IPS DF 4.7 (cell line): Measurements from ENCODE around the gene SERPINB10.

Source experiments
- DNase-seq: peaks from one replicate; pipeline ENCODE4 v3.0.0-alpha.2; 2013; ENCODE audit warnings: low spot score; ENCODE audit errors: extremely low read depth

SERPINB10 gene

GRCh38 chr18:63947051-63947790, 39.5 kb downstream of the SERPINB10 start:
- DNase-seq = no peak

- DNase-seq = no peak
Observed at GRCh38 chr18:63949068-63949737, 41.4 kb downstream of the SERPINB10 start, which contains the start of gene HMSD. Gene HMSD, plus strand, starts transcription at chr18:63949301. Its CDS starts 4,155 bp downstream, at chr18:63953456.

GRCh38 chr18:63951302-63951705, 43.5 kb downstream of the SERPINB10 start:
- no peak for DNase-seq

- no peak for DNase-seq
Observed at GRCh38 chr18:63953811-63954210, 46.1 kb downstream of the SERPINB10 start.

- DNase-seq = no peak
Observed at GRCh38 chr18:63956755-63957154, 49.0 kb downstream of the SERPINB10 start.

GRCh38 chr18:63960891-63961290, 53.1 kb downstream of the SERPINB10 start:
- DNase-seq = no peak

- DNase-seq = no peak
Observed at GRCh38 chr18:63961435-63961980, 53.8 kb downstream of the SERPINB10 start.

GRCh38 chr18:63962137-63962536, 54.4 kb downstream of the SERPINB10 start:
- no peak for DNase-seq

- no peak for DNase-seq
Observed at GRCh38 chr18:63963615-63964256, 56.0 kb downstream of the SERPINB10 start.

GRCh38 chr18:63964908-63965307, 57.1 kb downstream of the SERPINB10 start:
- DNase-seq = no peak

- DNase-seq = no peak
Observed at GRCh38 chr18:63965716-63966330, 58.1 kb downstream of the SERPINB10 start.

GRCh38 chr18:63969942-63970808, 62.4 kb downstream of the SERPINB10 start, which contains the start of gene SERPINB8:
Gene SERPINB8, plus strand, starts transcription at chr18:63970081. Its CDS starts 8,228 bp downstream, at chr18:63978309.
- DNase-seq = no peak

- DNase-seq = no peak
Observed at GRCh38 chr18:63970809-63971205, 63.0 kb downstream of the SERPINB10 start.

- DNase-seq = no peak
Observed at GRCh38 chr18:63971320-63972001, 63.7 kb downstream of the SERPINB10 start.

GRCh38 chr18:63972002-63972376, 64.2 kb downstream of the SERPINB10 start:
- DNase-seq = no peak

GRCh38 chr18:63974991-63975390, 67.2 kb downstream of the SERPINB10 start:
- DNase-seq = no peak

GRCh38 chr18:63975628-63976027, 67.9 kb downstream of the SERPINB10 start:
- no peak for DNase-seq

- no peak for DNase-seq
Observed at GRCh38 chr18:63977040-63977439, 69.3 kb downstream of the SERPINB10 start.

GRCh38 chr18:63979409-63979920, 71.7 kb downstream of the SERPINB10 start:
- no peak for DNase-seq

- DNase-seq = no peak
Observed at GRCh38 chr18:63980027-63980426, 72.3 kb downstream of the SERPINB10 start.
